Sciatic nerve (tissue), 2 donors: ENCODE data around the gene SRPX. TPM values are rescaled to one million over a fixed set of nuclear protein-coding genes. Genes with fewer than 3 reads are reported as not detected.

Experiments used
- ATAC-seq: fragments of 200-7000 bp; cut with Tn5 transposase; one replicate; pipeline ENCODE4 v1.9.1; 2020; ENCODE audit warnings: mild to moderate bottlenecking, moderate library complexity
- DNase-seq: peaks from one replicate; pipeline ENCODE4 v3.0.0-alpha.2; 2020; ENCODE audit warnings: low spot score
- intact Hi-C: fragments of 100-400 bp; cut with DNase I; formaldehyde crosslinking; loops from one replicate; pipeline ENCODE4 v1.14.2; 2022
- total RNA-seq: library from RNA; stranded (reverse); fragmentation: NEBNext Ultra II Directional; extraction: Animal tissue kit (Norgen Biotek cat#: 25700); gene quantifications from one replicate; pipeline ENCODE4 v1.2.1, GENCODE V29; 2021
- donor health status: DM: no; HTN: no; CAD: no.
- donor health status: DM: no; HTN: no; CAD: no.

Gene SRPX
- 33.4 TPM for total RNA-seq

- ATAC-seq (peak; percentile 87), DNase-seq (peak; percentile 65)
- intact Hi-C loops: no loop called here
These were observed at the start of gene SRPX for GRCh38 chrX:38220415-38221390. Gene SRPX, minus strand, starts transcription at chrX:38220871. Its CDS starts 79 bp downstream, at chrX:38220792.

GRCh38 chrX:38268011-38268410 lies 47.3 kb upstream of the SRPX start:
- intact Hi-C loops: no loop called here
- no peak for DNase-seq
- no peak for ATAC-seq

GRCh38 chrX:38262715-38263620 lies 42.3 kb upstream of the SRPX start:
- DNase-seq (no peak), ATAC-seq (no peak)
- intact Hi-C loops: no loop called here

- no peak for DNase-seq
- intact Hi-C loops: no loop called here
- no peak for ATAC-seq
These were observed 39.6 kb upstream of the SRPX start for GRCh38 chrX:38260231-38260630.

GRCh38 chrX:38256019-38256418 lies 35.3 kb upstream of the SRPX start:
- no peak for DNase-seq
- no peak for ATAC-seq
- intact Hi-C loops: no loop called here

- intact Hi-C loops: no loop called here
- ATAC-seq: no peak
- no peak for DNase-seq
These were observed 29.3 kb upstream of the SRPX start for GRCh38 chrX:38249965-38250364.

- intact Hi-C loops: no loop called here
- ATAC-seq: no peak
These were observed 26.4 kb upstream of the SRPX start for GRCh38 chrX:38247051-38247450.

GRCh38 chrX:38240541-38240940 lies 19.9 kb upstream of the SRPX start:
- DNase-seq: no peak
- ATAC-seq: no peak

More at GRCh38 chrX:38247051-38247450, 26.4 kb upstream of the SRPX start:
- DNase-seq: no peak

GRCh38 chrX:38236901-38237615 lies 16.4 kb upstream of the SRPX start:
- intact Hi-C loops: no loop called here
- ATAC-seq (no peak), DNase-seq (no peak)

More at GRCh38 chrX:38240541-38240940, 19.9 kb upstream of the SRPX start:
- intact Hi-C loops: no loop called here

- intact Hi-C loops: no loop called here
- peak; percentile 91 for ATAC-seq
- no peak for DNase-seq
These were observed 13.4 kb upstream of the SRPX start for GRCh38 chrX:38233891-38234667.

GRCh38 chrX:38232079-38232686 lies 11.5 kb upstream of the SRPX start:
- intact Hi-C loops: no loop called here
- peak; percentile 56 for ATAC-seq
- no peak for DNase-seq

GRCh38 chrX:38225093-38225492 lies 4.4 kb upstream of the SRPX start:
- DNase-seq: no peak
- ATAC-seq: no peak
- intact Hi-C loops: no loop called here

- no peak for ATAC-seq
- intact Hi-C loops: no loop called here
- no peak for DNase-seq
These were observed 3.5 kb upstream of the SRPX start for GRCh38 chrX:38224160-38224559.

- ATAC-seq: peak; percentile 59
- intact Hi-C loops: no loop called here
- no peak for DNase-seq
These were observed 789 bp upstream of the SRPX start for GRCh38 chrX:38221391-38221929.

- DNase-seq (peak; percentile 61), ATAC-seq (peak; percentile 34)
- intact Hi-C loops: no loop called here
These were observed 652 bp downstream of the SRPX start for GRCh38 chrX:38220024-38220414.

- no peak for ATAC-seq
- intact Hi-C loops: no loop called here
These were observed 4.0 kb downstream of the SRPX start for GRCh38 chrX:38216642-38217041.

More at GRCh38 chrX:38216642-38217041, 4.0 kb downstream of the SRPX start:
- DNase-seq: no peak
